ENCODE data around the gene SLC17A5. TPM values are rescaled to one million over a fixed set of nuclear protein-coding genes. Genes with fewer than 3 reads are reported as not detected.

Gene SLC17A5
- total and polyA plus RNA-seq, 10 of the 15 experiments (the other 5 are each of a cell fraction or from before 2014, with no cell fraction given): 2.3 to 7.2 (median 5.0) TPM

GRCh38 chr6:73604020-73604419 lies 49.8 kb downstream of the SLC17A5 start:
- Histone ChIP-seq H3K27me3 (replicated peaks in 1 of 2; ENCODE audit: control insufficient read depth in 2 of 2, insufficient read depth in 2 of 2, low read length in 1 of 2) (no peaks in the 10 kb centered on the region), H3K4me3 (no peak overlapping the region), H3K36me3 (ENCODE audit: control insufficient read depth in 2 of 2, insufficient read depth in 2 of 2, low read length in 1 of 2) (no peaks in the 10 kb centered on the region; a peak in 1 of 4 replicates), H3K4me1 (ENCODE audit: control insufficient read depth, insufficient read depth, low read length) (no peaks in the 10 kb centered on the region), H2AFZ (ENCODE audit: control insufficient read depth, low read depth, low read length) (no peak overlapping the region), H3K4me2 (ENCODE audit: control insufficient read depth, insufficient read depth) (no peak overlapping the region), H3K9me3 (replicated peaks; ENCODE audit: control insufficient read depth, insufficient read depth, low read length) (no peaks in the 10 kb centered on the region), H3K79me2 (ENCODE audit: control insufficient read depth, insufficient read depth, low read length) (no peaks in the 10 kb centered on the region), H3K9ac (ENCODE audit: control insufficient read depth, insufficient read depth, low read length) (no peak overlapping the region), H3K27ac (ENCODE audit: control insufficient read depth, insufficient read depth) (no peak overlapping the region), H4K20me1 (ENCODE audit: control insufficient read depth, insufficient read depth) (no peaks in the 10 kb centered on the region)
- 95% methylated on average over 1 of the region's 1 CpG for WGBS (ENCODE audit: insufficient coverage, insufficient replicate concordance, low lambda C conversion rate, missing lambda C conversion rate)
- TF ChIP-seq, protein P1, sequence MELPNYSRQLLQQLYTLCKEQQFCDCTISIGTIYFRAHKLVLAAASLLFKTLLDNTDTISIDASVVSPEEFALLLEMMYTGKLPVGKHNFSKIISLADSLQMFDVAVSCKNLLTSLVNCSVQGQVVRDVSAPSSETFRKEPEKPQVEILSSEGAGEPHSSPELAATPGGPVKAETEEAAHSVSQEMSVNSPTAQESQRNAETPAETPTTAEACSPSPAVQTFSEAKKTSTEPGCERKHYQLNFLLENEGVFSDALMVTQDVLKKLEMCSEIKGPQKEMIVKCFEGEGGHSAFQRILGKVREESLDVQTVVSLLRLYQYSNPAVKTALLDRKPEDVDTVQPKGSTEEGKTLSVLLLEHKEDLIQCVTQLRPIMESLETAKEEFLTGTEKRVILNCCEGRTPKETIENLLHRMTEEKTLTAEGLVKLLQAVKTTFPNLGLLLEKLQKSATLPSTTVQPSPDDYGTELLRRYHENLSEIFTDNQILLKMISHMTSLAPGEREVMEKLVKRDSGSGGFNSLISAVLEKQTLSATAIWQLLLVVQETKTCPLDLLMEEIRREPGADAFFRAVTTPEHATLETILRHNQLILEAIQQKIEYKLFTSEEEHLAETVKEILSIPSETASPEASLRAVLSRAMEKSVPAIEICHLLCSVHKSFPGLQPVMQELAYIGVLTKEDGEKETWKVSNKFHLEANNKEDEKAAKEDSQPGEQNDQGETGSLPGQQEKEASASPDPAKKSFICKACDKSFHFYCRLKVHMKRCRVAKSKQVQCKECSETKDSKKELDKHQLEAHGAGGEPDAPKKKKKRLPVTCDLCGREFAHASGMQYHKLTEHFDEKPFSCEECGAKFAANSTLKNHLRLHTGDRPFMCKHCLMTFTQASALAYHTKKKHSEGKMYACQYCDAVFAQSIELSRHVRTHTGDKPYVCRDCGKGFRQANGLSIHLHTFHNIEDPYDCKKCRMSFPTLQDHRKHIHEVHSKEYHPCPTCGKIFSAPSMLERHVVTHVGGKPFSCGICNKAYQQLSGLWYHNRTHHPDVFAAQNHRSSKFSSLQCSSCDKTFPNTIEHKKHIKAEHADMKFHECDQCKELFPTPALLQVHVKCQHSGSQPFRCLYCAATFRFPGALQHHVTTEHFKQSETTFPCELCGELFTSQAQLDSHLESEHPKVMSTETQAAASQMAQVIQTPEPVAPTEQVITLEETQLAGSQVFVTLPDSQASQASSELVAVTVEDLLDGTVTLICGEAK (IDR thresholded peaks at IDR 0.05; ENCODE audit: borderline replicate concordance): no peak
- TF ChIP-seq EP300 (IDR thresholded peaks at IDR 0.05; ENCODE audit: borderline replicate concordance in 1 of 2, control insufficient read depth in 1 of 2, low read depth in 2 of 2, low read length in 2 of 2) (no peak), NBN (IDR thresholded peaks at IDR 0.05) (no peak), ETV6 (conservative IDR thresholded peaks at IDR 0.05 in 1 of 2, IDR thresholded peaks at IDR 0.05 in 1 of 2; ENCODE audit: borderline replicate concordance in 1 of 2, low read depth in 1 of 2) (no peak), NR2C2 (IDR thresholded peaks at IDR 0.05; ENCODE audit: borderline replicate concordance, control insufficient read depth, insufficient read length, low read depth) (no peak), CBX3 (IDR thresholded peaks at IDR 0.05; ENCODE audit: borderline replicate concordance, low read depth) (no peak), TCF3 (IDR thresholded peaks at IDR 0.05; ENCODE audit: borderline replicate concordance, insufficient read depth, low read depth, low read length) (no peak), PKNOX1 (IDR thresholded peaks at IDR 0.05) (no peak)
- TF ChIP-seq, protein P2, sequence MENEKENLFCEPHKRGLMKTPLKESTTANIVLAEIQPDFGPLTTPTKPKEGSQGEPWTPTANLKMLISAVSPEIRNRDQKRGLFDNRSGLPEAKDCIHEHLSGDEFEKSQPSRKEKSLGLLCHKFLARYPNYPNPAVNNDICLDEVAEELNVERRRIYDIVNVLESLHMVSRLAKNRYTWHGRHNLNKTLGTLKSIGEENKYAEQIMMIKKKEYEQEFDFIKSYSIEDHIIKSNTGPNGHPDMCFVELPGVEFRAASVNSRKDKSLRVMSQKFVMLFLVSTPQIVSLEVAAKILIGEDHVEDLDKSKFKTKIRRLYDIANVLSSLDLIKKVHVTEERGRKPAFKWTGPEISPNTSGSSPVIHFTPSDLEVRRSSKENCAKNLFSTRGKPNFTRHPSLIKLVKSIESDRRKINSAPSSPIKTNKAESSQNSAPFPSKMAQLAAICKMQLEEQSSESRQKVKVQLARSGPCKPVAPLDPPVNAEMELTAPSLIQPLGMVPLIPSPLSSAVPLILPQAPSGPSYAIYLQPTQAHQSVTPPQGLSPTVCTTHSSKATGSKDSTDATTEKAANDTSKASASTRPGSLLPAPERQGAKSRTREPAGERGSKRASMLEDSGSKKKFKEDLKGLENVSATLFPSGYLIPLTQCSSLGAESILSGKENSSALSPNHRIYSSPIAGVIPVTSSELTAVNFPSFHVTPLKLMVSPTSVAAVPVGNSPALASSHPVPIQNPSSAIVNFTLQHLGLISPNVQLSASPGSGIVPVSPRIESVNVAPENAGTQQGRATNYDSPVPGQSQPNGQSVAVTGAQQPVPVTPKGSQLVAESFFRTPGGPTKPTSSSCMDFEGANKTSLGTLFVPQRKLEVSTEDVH (IDR thresholded peaks at IDR 0.05; ENCODE audit: low read depth, partially characterized antibody): no peak
- intact Hi-C loops (cut with micrococcal nuclease; ENCODE audit: unreplicated experiment) (no loop called here), in situ Hi-C loops (cut with MboI) (loop anchor here (25.0 kb wide), 1 partner anchor 92 kb away; the partner anchor contains the start of gene EEF1A1)
- DNase-seq (ENCODE audit: low read depth, low spot score) (no peak), FAIRE-seq (no peak), ATAC-seq (no peak)
- BruUV-seq (replicated peaks): no TSS peak
- ChIA-PET CTCF (no interaction called here), POLR2A (interaction anchor here (0.5 to 0.7 kb wide), 2 partner anchors 15 to 24 kb away, joined by 5 read pairs; no protein-coding TSS in a partner anchor), SMC1A (ENCODE audit: uncharacterized antibody, unreplicated experiment) (interaction anchor here (0.8 to 1.1 kb wide), 4 partner anchors 49 to 91 kb away, joined by 3 to 4 read pairs (median 3); no protein-coding TSS in a partner anchor), RAD21 (ENCODE audit: unreplicated experiment) (interaction anchor here (0.9 kb wide), 1 partner anchor 94 kb away, joined by 3 read pairs; no protein-coding TSS in a partner anchor)
